ENCODE results near the gene S100A12.
"Not testable (repeated sequence)": the region's sequence is repeated elsewhere in the genome, so short reads cannot be mapped to it uniquely, and the experiment has no call there.

- TF ChIP-seq, protein P1, sequence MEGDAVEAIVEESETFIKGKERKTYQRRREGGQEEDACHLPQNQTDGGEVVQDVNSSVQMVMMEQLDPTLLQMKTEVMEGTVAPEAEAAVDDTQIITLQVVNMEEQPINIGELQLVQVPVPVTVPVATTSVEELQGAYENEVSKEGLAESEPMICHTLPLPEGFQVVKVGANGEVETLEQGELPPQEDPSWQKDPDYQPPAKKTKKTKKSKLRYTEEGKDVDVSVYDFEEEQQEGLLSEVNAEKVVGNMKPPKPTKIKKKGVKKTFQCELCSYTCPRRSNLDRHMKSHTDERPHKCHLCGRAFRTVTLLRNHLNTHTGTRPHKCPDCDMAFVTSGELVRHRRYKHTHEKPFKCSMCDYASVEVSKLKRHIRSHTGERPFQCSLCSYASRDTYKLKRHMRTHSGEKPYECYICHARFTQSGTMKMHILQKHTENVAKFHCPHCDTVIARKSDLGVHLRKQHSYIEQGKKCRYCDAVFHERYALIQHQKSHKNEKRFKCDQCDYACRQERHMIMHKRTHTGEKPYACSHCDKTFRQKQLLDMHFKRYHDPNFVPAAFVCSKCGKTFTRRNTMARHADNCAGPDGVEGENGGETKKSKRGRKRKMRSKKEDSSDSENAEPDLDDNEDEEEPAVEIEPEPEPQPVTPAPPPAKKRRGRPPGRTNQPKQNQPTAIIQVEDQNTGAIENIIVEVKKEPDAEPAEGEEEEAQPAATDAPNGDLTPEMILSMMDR (IDR thresholded peaks at IDR 0.05; ENCODE audit: insufficient read depth, low read length, poor library complexity, severe bottlenecking) = not testable (repeated sequence)
- not testable (repeated sequence) for TF ChIP-seq EZH2phosphoT487 (conservative IDR thresholded peaks at IDR 0.05; ENCODE audit: low read length)
Observed at GRCh38 chr1:153347049-153347448, 28.4 kb downstream of the S100A12 start.

All from SU-DHL-6 (cell line).